SK-N-MC (cell line): Measurements from ENCODE around the gene EZH1.
A peak's percentile ranks its signal among the peaks of the same experiment; 100 is the strongest.

Experiments used
- DNase-seq: peaks from one replicate; pipeline ENCODE4 v3.0.0-alpha.2; 2011; ENCODE audit warnings: low read depth, low spot score
- H3K27ac ChIP-seq: fragments of 200-600 bp; sonication (generic); 2 replicates; pipeline ENCODE4 v1.5.1; 2016; ENCODE audit warnings: mixed run types
- H3K36me3 ChIP-seq: fragments of 200-600 bp; sonication (generic); 2 replicates; pipeline ENCODE4 v1.6.1; 2017; ENCODE audit warnings: antibody characterized with exemption, low read length, mixed read lengths; ENCODE audit not compliant: insufficient read depth
- H3K4me3 ChIP-seq: fragments of 200-600 bp; sonication (generic); 2 replicates; pipeline ENCODE4 v1.5.1; 2016
- H3K9ac ChIP-seq: fragments of 200-600 bp; sonication (generic); 2 replicates; pipeline ENCODE4 v1.8.0; 2017; ENCODE audit warnings: mixed run types, mixed read lengths; ENCODE audit not compliant: insufficient read length
- H3K9me3 ChIP-seq: fragments of 200-600 bp; sonication (generic); 2 replicates; pipeline ENCODE4 v1.6.1; 2017; ENCODE audit warnings: low read depth, mild to moderate bottlenecking, antibody characterized with exemption, low read length, moderate library complexity, mixed read lengths
- EZH2 ChIP-seq: fragments of 200-600 bp; sonication (generic); IDR thresholded peaks from one replicate; pipeline ENCODE4 v1.6.1; 2017; ENCODE audit warnings: antibody characterized with exemption
- FOXP2 ChIP-seq: optimal IDR thresholded peaks from 2 replicates; pipeline ENCODE3; 2011; ENCODE audit warnings: mild to moderate bottlenecking, moderate library complexity; ENCODE audit not compliant: insufficient read depth; ENCODE audit errors: extremely low read length, control extremely low read depth
- POLR2AphosphoS5 ChIP-seq: IDR thresholded peaks from 2 replicates; pipeline ENCODE4 v1.6.1; 2012; ENCODE audit warnings: mild to moderate bottlenecking, low read depth, low read length, borderline replicate concordance

Gene EZH1

GRCh38 chr17:42782166-42783061 is 37.6 kb upstream of the EZH1 start:
- Histone ChIP-seq H3K27ac (no peak overlapping the region), H3K9me3 (no peaks in the 10 kb centered on the region), H3K9ac (no peak overlapping the region), H3K4me3 (no peak overlapping the region), H3K36me3 (peaks cover 6% of the 10 kb centered on the region; the same call in 1 of the 2 replicates)
- TF ChIP-seq EZH2: no peak
- TF ChIP-seq FOXP2: no peak
- TF ChIP-seq POLR2AphosphoS5: no peak
- no peak for DNase-seq

GRCh38 chr17:42781639-42782165 is 36.9 kb upstream of the EZH1 start:
- Histone ChIP-seq H3K4me3 (no peak overlapping the region), H3K36me3 (peaks cover 8% of the 10 kb centered on the region; the same call in 1 of the 2 replicates), H3K9me3 (no peaks in the 10 kb centered on the region), H3K27ac (no peak overlapping the region), H3K9ac (no peak overlapping the region)
- DNase-seq: no peak
- TF ChIP-seq POLR2AphosphoS5: no peak
- TF ChIP-seq FOXP2: no peak
- TF ChIP-seq EZH2: no peak

GRCh38 chr17:42780851-42781638 is 36.2 kb upstream of the EZH1 start:
- no peak for DNase-seq
- H3K4me3 ChIP-seq: peak overlapping the region; percentile 82
- H3K27ac ChIP-seq: no peak overlapping the region

GRCh38 chr17:42779936-42780850 is 35.4 kb upstream of the EZH1 start, which contains the start of gene WNK4:
Gene WNK4 (plus strand): TSS chr17:42780610. CDS start chr17:42780699, 89 bp downstream.
- peak within 1 kb of the TSS; percentile 69 for H3K9ac ChIP-seq
- no peak within 1 kb of the TSS for H3K27ac ChIP-seq
- TF ChIP-seq FOXP2: no peak
- TF ChIP-seq POLR2AphosphoS5: peak; percentile 32; the same call in 1 of the 2 replicates
- no peaks in the 10 kb centered on the region for H3K9me3 ChIP-seq
- H3K36me3 ChIP-seq: peaks cover 20% of the 10 kb centered on the region
- DNase-seq: no peak
- H3K4me3 ChIP-seq: peak within 1 kb of the TSS; percentile 82

More at GRCh38 chr17:42780851-42781638, 36.2 kb upstream of the EZH1 start:
- no peaks in the 10 kb centered on the region for H3K9me3 ChIP-seq
- peaks cover 12% of the 10 kb centered on the region for H3K36me3 ChIP-seq
- TF ChIP-seq EZH2: no peak
- no peak for TF ChIP-seq POLR2AphosphoS5
- TF ChIP-seq FOXP2: no peak
- H3K9ac ChIP-seq: peak overlapping the region; percentile 69

GRCh38 chr17:42779304-42779935 is 34.6 kb upstream of the EZH1 start:
- no peaks in the 10 kb centered on the region for H3K9me3 ChIP-seq
- H3K4me3 ChIP-seq: no peak overlapping the region
- DNase-seq: no peak
- H3K9ac ChIP-seq: no peak overlapping the region
- H3K36me3 ChIP-seq: peaks cover 27% of the 10 kb centered on the region
- TF ChIP-seq FOXP2 (no peak), EZH2 (no peak), POLR2AphosphoS5 (no peak)
- no peak overlapping the region for H3K27ac ChIP-seq

GRCh38 chr17:42778570-42778969 is 33.7 kb upstream of the EZH1 start:
- no peak for TF ChIP-seq EZH2
- no peak for TF ChIP-seq POLR2AphosphoS5
- no peak for TF ChIP-seq FOXP2
- no peak overlapping the region for H3K9ac ChIP-seq
- DNase-seq: no peak

GRCh38 chr17:42775534-42776098 is 30.8 kb upstream of the EZH1 start:
- DNase-seq: no peak
- no peak overlapping the region for H3K4me3 ChIP-seq
- peaks cover 28% of the 10 kb centered on the region for H3K36me3 ChIP-seq
- H3K9me3 ChIP-seq: no peaks in the 10 kb centered on the region
- TF ChIP-seq EZH2 (no peak), POLR2AphosphoS5 (no peak), FOXP2 (no peak)
- H3K27ac ChIP-seq: no peak overlapping the region
- H3K9ac ChIP-seq: no peak overlapping the region

More at GRCh38 chr17:42778570-42778969, 33.7 kb upstream of the EZH1 start:
- Histone ChIP-seq H3K4me3 (no peak overlapping the region), H3K27ac (no peak overlapping the region), H3K9me3 (no peaks in the 10 kb centered on the region), H3K36me3 (peaks cover 28% of the 10 kb centered on the region)
